ENCODE results near the gene ZNF512B. TPM values are rescaled to one million over a fixed set of nuclear protein-coding genes. Genes with fewer than 3 reads are reported as not detected.
A peak's percentile ranks its signal among the peaks of the same experiment; 100 is the strongest.

ZNF512B gene
- total RNA-seq, 1 experiment from 2014 or later: 6.6 TPM

DNA sequence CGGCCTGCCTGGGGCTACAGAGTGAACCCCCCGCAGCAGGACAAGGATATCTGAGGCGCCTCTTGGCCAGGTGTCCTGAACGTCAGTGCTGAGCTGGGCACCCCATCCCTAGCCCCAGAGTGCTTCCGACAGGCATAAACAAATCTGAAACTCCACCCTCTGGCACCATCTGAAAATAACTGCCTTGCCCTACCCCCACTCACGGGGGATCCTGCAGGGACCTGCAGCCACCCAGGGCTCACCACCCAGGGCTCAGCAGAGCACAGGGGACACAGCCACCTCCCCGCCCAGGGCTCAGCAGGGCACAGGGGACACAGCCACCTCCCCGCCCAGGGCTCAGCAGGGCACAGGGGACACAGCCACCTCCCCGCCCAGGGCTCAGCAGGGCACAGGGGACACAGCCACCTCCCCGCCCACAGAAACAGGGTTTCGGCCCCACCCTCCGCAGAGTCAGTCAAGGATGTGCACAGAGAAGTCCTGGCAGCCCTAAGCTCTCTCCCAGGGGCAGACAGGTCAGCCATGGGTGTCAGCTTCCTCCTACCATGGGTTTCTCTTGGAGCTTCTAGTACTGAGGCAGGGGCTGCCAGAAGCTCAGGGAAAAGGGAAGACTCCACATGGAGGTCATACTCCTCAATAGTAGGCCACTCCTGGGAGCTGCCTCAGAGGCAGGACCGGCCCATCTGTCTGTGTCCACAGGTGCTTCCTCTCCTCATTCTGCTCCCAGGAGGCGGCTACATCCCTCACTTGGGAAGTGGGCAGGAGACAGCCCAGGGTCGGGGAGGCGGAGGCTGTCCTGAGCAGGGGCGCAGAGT lies 18.1 kb downstream of the ZNF512B start:
- no peak for DNase-seq (ENCODE audit: extremely low read depth, low read depth)

DNA sequence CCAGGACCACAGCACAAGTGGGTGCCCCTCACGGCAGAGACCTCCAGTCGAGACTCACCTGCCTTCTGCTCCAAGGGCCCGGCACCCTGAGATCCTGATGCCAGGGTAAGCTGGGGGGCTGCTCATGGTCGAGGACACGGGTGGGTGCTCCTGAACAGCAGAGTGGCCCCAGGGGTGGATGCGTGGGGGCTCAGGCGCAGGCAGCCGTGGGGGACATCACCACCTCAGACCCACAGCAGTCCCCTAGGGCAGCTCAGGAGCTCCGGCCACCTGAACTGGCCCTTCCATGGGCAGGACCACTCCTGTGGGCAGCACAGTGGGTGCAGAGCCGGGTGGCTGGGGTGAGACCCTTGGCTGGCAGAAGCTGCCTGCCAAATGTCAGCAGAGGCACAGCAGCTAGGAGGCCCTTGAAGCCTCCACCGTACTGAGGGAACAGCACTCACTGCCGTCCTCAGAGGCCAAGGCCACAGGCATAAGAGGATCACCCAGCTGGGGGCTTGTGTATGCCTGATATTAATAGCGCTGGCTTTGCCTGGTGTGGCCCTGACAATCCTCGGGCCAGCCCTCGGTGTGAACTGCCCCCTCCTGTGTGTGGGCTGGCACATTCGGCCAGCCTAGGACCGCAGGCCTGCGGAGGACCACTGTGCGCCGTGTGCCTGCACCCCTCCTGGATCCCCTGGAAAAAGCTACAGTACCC lies 18.9 kb downstream of the ZNF512B start:
- DNase-seq (ENCODE audit: extremely low read depth, low read depth): no peak

DNA sequence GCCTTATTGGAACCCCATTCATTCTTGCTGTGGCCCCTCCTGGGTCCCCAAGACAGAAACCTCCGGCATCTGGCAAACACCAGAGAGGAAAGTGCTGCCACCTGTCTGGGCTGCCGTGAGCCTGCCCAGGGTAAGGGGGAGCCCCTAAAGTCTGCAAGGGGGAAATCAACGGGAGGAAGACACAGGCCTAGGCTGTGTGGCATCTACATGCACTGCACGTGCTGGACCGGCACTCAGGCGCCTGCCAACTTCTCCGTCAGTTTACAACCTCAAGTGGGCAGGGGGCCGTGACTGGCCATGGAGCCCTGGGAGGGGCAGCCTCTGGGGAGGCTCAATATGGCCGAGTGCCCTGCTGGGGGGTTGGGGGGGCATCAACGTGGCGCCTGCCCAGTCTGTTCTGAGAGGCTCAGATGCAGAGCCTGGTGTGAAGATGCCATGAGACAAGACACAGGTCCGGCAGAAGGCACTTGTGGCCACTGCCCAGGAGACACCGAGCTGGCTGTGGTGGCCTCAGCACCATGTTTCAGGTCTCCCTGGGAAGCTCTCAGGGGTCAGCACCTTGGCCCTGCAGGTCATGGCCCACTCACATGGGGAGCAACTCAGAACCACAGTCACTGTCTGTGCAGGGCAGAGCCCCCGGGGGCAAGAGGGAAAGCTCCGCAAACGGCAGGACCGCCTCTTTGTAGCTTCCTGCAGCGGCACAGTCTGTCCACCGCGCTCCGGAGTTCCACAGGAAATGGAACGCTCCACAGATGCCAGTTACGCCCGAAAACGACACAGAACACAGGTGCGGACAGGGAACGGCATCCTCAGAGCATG lies 21.9 kb downstream of the ZNF512B start:
- DNase-seq (ENCODE audit: extremely low read depth, low read depth): no peak

DNA sequence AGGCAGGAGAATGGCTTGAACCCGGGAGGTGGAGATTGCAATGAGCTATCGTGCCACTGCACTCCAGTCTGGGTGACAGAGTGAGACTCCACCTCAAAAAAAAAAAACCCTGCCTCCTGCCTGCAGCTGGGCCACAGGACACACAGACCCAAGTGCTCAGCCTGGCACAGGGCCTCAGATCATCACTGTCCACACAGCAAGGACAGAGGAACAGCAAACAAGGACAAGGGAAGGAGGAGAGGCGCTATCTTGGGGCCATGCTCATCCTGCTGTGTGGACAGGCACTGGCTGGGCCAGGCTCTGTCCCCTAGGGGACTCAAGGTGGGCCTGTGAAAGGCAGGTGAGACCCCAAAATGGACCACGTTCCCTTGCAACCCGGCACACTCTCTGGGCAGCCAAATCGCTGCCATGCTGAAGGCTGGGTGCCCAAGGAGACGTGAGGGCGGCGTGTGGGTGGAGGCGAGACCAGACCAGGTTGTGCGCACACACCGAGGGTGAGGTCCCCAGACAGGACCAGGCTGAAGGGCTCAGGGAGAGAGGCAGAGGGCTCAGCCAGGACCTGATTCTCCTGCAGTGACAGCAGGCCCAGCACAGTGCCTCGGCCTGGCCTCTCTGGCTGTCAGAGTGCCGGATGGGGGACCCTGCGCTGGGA lies 22.6 kb downstream of the ZNF512B start:
- DNase-seq (ENCODE audit: extremely low read depth, low read depth): no peak

DNA sequence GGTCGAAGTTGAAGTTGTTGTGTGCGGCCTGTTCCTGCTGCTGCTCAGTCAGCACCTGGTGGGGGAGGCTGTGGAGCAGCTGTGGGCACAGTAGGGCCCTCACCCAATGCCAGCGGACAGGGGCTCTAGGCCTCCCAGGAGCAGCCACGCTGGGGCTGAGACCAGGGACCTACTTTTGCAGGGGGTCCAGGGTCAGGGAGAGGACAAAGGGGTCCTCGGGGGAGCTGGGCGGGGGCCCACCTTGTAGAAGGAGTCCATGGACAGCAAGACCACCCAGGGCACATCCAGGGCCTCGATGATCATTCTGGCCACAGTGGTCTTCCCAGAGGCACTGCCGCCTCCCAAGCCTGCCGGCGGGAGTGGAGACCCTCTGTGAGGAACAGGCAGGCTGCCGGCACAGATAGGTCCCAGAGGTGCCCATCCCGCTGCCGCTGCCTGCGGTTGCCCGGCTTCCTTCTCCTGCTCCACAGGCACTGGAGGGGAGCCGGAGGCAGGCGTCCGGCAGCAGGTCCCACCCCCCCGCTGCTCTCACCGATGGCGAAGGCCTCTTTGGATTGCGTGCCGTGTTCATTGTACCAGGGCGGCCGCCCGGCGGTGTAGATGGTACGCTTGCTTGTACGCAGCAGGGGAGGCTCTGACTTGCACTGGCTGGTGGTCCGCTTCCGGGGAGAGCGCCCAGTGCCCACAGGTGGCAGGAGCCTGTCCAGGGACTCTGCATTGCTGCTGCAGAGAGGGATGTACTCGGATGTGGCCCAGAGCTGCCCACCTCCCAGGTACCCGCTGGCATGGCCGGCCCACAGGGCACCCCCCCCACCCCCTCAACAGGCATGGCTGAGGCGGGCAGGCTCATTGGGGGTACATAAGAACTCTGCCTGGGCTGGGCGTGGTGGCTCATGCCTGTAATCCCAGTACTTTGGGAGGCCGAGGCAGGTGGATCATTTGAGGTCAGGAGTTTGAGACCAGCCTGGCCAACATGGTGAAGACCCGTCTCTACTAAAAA lies 23.5 kb downstream of the ZNF512B start:
- no peak for DNase-seq (ENCODE audit: extremely low read depth, low read depth)

DNA sequence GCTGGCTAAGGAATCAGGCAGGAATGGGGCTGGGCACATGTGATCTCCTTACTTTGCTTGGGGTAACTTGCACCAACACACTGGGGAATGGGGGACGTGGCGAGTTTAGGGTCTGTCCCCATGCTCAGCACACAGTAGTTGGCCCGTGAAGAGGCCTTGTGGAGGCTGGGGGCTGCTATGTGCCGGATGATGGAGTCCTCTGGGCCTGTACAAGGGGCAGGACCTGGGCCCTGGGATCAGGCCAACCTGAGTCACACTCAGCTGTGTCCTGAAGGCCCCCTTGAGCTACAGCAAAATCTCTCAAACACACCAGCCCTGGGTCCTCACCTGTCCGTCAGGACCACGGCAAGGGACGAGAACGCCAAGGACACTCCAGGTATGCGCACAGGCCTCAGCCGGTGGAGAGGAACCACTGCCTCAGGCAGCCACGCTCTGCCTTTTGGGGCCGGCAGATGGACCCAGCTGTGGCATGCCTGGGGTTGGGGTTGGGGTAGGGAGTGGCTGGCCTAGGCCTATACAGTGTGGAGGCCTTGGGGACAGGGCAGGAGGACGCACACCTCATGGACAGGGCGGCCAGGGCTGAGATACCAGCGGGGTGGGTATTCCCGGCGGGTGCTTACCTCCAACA lies 24.6 kb downstream of the ZNF512B start:
- DNase-seq (ENCODE audit: extremely low read depth, low read depth): no peak

DNA sequence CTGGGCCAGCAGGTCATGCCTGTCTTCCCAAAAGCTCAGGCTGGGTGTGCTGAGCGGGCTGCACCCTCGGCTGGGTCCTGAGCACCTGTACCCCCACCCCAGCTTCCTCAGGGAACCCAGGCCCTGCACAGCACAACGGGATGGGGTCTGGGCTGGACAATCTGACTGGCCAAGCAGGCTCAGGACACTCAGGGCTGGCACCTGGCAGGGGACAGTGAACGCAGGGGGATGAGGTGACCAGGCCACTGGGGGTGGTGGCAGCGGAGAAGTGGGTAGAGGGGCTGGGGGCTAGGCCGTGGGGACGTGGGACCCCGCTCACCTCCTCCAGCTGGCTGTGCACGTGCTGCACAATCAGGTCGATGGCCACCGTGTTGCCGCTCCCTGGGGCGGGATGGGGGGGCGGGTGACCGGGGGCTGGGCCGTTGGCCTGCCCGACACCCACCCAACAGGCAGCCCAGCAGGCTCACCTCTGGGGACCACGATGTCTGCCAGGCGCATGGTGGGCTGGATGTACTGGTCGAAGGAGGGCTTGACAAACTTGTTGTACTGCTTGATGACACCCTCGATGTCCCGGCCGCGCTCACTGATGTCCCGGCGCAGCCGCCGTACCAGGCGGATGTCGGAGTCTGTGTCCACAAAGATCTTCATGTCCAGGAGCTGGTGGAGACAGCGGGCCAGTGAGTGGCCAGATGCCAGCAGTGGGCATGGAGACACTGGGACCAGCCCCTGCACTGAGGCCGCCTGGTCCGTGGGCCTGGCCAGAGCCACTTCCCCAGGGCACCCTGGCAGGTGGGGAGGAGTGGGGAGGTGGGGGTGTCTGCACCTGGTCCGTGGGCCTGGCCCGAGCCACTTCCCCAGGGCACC lies 25.4 kb downstream of the ZNF512B start:
- no peak for DNase-seq (ENCODE audit: extremely low read depth, low read depth)

DNA sequence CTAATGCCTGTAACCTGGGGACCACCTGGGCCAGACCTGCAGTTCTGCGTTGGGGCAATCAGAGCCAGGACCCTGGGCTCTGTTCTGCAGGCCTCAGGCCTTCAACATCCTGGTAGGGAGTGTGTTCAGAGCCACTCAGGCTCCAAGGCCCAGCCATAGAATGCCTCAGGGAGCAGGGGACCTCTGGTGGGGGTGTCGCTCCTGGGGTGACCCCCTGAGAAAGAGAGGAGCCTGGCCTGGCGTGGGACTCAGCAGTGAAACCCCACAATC lies 26.0 kb downstream of the ZNF512B start:
- no peak for DNase-seq (ENCODE audit: extremely low read depth, low read depth)

DNA sequence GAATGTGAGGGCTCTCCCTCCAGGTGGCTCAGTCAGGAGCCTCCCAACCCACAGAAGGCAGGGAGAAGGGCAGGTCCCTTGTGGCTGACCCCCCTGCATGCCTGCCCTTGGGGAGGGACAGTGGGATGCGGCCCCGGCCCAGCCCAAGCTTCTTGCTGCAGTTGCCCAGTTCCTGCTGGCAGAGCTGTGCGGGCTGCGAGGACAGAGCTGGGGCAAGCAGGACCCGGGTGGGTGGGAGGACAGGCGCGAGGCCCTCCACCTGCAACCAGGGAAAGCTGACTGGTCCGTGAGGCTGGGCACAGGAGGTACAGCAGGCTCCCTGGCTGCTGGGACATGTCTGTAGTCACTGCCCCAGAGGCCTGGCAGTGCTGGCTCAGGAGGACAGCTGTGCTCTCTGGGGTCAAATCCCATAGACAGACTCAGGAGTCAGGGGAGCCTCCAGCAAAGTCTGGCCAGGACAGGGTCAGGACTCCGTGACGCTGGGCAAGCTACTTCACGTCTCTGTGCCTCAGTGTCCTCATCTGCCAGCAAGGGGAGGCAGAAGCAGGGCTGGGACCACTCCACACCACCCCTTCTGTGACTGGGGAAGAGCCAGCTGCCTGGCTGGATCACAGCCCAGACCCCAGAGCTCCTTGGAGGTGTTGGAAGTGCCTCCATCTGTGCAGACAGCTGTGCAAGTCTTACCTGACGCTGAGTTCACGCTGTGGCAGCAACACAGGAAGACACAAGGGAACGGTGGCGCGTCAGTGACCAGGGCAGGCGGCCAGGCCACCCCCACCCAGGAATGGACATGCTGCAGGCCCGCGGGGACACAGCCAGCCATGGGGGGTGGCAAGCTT lies 26.5 kb downstream of the ZNF512B start:
- DNase-seq (ENCODE audit: extremely low read depth, low read depth): no peak

DNA sequence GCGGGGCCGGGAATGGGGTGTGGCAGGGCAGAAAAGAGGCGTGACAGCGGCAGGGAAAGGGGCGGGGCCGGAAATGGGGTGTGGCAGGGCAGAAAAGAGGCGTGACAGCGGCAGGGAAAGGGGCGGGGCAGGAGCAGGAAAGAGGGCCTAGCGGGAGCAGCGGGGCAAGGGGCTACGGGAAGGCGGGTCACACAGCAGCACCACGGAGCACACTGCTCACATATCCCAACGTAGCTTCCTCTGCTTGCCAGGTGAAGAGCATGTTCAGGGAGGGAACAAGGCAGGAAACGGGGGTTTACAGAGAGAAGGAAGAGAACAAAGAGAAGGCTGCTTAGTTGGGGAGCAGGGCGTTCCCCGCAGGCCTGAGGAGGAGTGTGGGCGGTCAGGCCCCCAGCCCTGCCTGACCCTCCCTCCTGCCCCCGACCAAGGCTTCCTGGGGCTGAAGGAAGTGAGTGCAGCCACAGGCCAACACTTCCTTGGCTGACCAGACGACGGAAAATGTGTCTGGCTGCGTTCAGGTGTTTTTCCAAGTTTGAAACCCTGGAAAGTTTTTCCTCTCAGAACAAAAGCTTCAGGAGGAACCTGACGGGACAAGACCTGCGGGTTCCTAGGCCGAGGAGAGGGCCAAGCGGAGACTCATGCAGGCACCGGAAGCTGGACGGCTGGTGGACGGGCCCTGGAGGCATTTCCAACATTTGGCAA lies 27.3 kb downstream of the ZNF512B start:
- peak; percentile 75 for DNase-seq (ENCODE audit: extremely low read depth, low read depth)

DNA sequence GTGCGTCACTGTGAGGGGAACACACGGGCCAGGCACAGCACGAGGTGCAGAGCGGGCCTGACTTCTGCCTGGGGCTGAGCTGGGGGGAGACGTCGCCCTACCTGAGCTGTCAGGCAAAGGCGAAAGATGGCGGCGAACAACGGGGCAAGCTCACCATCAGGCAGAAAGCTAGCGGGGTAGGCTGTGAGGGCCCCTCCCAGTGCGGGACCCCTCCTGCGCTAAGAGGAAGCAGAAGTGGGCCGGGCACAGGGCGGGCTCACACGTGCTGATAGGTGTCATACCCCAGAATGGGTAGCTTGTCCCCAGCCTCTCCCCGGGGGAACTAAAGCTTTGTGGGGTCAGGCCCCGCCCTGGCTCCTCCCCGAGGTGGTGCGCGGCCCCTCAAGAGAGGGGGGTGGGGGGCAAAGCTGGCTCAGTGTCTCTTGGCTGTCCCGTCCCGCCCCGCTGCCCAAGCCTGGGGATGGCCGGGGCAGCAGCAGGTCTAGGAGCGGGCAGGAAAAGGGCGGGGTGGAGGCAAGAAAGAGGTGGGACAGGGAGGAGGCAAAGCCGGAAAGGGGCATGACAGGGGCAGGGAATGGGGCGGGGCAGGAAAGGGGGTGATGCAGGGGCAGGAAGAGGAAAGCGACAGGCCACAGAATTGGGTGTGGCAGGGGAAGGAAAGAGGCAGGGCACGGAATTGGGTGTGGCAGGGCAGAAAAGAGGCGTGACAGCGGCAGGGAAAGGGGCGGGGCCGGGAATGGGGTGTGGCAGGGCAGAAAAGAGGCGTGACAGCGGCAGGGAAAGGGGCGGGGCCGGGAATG lies 28.2 kb downstream of the ZNF512B start:
- peak; percentile 87 for DNase-seq (ENCODE audit: extremely low read depth, low read depth)

DNA sequence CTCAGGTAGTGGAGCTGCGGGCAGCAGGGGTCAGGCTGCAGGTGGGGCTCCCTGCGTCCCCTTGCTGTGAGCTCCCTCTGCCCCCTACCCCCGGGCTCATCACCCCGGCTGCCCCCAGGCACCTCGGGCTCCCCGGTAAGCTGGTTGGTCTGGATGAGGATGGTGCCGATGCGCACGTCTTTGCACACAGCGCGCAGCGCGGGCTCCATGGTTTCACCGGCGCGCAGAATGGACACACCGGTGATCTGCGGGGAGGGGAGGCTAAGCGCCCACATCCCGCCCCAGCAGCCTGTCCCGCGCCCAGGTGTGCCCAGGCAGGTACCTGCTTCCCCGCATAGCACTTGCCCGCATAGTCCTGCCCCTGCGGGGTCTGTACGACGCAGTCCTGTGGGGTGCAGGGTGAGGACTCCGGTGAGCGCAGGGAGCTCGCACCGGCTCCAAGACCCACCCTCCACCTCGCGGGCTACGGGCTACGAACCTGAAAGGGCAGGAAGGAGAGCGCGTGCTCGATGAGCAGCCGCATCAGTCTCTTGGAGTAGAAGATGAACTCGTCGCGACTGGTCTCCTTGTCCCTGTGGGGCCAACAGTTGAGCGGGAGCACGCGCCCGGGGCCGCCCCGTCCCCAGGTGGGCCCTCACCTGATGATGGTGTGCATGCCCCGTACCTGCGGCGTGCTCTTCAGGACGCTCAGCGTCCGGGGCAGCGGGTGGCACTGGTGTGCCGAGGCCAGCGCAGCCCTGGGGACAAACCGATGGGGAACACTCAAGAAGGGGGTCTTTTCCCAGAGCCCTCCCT lies 29.1 kb downstream of the ZNF512B start:
- DNase-seq (ENCODE audit: extremely low read depth, low read depth): no peak

DNA sequence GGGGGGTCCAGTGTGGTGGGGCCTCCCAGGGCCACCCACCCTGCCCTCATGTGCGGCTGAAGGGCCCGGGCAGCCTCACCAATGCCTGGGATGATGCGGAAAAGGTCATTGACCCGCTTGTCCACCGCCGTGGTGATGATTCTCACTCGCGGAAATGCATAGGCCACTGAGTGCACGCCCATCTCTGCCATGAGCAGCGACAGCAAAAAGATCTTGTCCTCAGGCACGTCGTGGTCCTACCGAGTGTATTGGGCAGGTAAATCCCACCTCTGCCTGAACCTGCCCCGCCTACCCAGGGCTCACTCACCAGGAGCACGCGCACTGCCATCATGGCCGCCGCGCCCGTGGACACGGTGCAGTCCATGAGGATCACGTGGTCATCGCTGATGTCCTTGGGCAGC lies 29.7 kb downstream of the ZNF512B start:
- no peak for DNase-seq (ENCODE audit: extremely low read depth, low read depth)

DNA sequence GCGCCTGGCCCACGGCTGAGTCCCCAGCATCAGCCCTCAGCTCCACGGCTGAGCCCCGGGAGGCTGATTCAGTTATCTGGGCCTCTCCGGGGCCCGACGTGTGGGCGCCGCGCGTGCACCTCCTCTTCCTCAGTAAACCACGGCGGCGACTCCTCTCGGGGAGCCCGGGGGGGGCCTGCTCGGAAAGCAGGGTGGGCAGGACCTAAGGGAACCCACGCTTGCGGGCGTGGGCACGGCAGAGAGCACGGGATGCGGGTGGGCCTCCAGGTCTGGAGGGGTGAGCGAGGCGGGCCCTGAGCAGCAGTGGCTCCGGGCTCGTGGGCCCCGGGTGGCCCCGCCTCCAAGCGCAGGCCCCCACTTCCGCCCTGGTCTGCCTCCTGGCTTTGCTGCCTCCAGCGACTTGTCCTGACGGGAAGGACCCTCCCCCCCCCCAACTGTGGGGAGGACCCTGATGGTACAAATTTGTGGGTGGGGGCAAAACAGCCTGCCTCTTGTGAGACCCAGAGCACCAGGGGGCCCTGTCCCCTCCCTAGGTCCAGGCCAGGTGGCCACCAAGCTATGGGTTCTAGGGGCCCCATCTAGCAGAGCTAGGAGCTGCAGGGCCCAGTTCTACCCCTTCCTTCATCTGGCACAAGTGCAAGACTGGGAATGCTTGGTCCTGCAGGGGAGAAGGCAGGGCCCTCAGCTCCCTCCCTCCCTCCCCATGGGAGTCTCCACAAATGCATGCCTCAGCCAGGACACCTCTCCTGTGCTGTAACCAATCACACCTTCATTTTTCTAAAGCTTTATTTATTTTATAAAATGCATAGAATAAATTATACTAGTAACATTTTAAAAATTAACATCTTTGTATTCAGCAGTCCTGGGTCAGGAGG lies 30.4 kb downstream of the ZNF512B start:
- DNase-seq (ENCODE audit: extremely low read depth, low read depth): no peak
